HFFc6 (cell line): ENCODE measurements around the gene NR2F6. TPM values are rescaled to one million over a fixed set of nuclear protein-coding genes. Genes with fewer than 3 reads are reported as not detected.
A peak's percentile ranks its signal among the peaks of the same experiment; 100 is the strongest.

Experiments
- DNase-seq: peaks from one replicate; pipeline ENCODE4 v3.0.0-alpha.2; 2018
- H3K27ac Mint-ChIP-seq: 2 replicates; pipeline ENCODE4 v1.8.0; 2020; ENCODE audit warnings: mild to moderate bottlenecking, mixed read lengths
- H3K27me3 Mint-ChIP-seq: 2 replicates; pipeline ENCODE4 v1.8.0; 2021; ENCODE audit warnings: mild to moderate bottlenecking, moderate library complexity, mixed read lengths; ENCODE audit not compliant: insufficient read depth
- H3K36me3 Mint-ChIP-seq: 2 replicates; pipeline ENCODE4 v1.8.0; 2021; ENCODE audit warnings: low read depth, mixed read lengths
- H3K4me1 Mint-ChIP-seq: 2 replicates; pipeline ENCODE4 v1.8.0; 2020; ENCODE audit warnings: low read depth, mixed read lengths
- H3K4me3 Mint-ChIP-seq: 2 replicates; pipeline ENCODE4 v1.8.0; 2020; ENCODE audit warnings: mild to moderate bottlenecking, moderate library complexity, mixed read lengths
- H3K9me3 Mint-ChIP-seq: 2 replicates; pipeline ENCODE4 v1.8.0; 2020; ENCODE audit warnings: mild to moderate bottlenecking, mixed read lengths
- long read RNA-seq: library from polyadenylated mRNA; unstranded; transcript quantifications from one replicate; pipeline ENCODE4 v2.0.0, GENCODE V29; 2019
- total RNA-seq, 6 experiments: library from RNA; stranded (reverse); fragmentation: NEBNext Ultra II Directional; extraction: Animal tissue kit (Norgen Biotek cat#: 25700); gene quantifications; 2 replicates in 1 of 6; 3 replicates in 5 of 6; pipeline ENCODE4 v1.2.3, GENCODE V29; 2021
- TF ChIP-seq, protein P1 (sequence below): fragments of 200-600 bp; sonication (generic); IDR thresholded peaks from 2 replicates; pipeline ENCODE4 v1.5.0; 2021; ENCODE audit warnings: antibody characterized with exemption, mild to moderate bottlenecking

The NR2F6 gene
- 10 to 100 TPM; 46.1 to 61.9 (median 49.3) TPM for total RNA-seq
- long read RNA-seq, partial matches to known transcripts: 43 of 44 reads
- long read RNA-seq, other reads (novel, unspliced or antisense): 0 of 44 reads

- TF ChIP-seq, protein P1, sequence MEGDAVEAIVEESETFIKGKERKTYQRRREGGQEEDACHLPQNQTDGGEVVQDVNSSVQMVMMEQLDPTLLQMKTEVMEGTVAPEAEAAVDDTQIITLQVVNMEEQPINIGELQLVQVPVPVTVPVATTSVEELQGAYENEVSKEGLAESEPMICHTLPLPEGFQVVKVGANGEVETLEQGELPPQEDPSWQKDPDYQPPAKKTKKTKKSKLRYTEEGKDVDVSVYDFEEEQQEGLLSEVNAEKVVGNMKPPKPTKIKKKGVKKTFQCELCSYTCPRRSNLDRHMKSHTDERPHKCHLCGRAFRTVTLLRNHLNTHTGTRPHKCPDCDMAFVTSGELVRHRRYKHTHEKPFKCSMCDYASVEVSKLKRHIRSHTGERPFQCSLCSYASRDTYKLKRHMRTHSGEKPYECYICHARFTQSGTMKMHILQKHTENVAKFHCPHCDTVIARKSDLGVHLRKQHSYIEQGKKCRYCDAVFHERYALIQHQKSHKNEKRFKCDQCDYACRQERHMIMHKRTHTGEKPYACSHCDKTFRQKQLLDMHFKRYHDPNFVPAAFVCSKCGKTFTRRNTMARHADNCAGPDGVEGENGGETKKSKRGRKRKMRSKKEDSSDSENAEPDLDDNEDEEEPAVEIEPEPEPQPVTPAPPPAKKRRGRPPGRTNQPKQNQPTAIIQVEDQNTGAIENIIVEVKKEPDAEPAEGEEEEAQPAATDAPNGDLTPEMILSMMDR: no peak
- Mint-ChIP-seq H3K27ac (peak within 1 kb of the TSS; percentile 83), H3K36me3 (0 out of 2 replicates have a peak, but pooled peaks cover 9% of the 10 kb centered on the region), H3K4me1 (peaks cover 52% of the 10 kb centered on the region), H3K9me3 (no peaks in the 10 kb centered on the region), H3K27me3 (peaks cover 5% of the 10 kb centered on the region), H3K4me3 (peak within 1 kb of the TSS; percentile 95)
- no peak for DNase-seq
Observed at GRCh38 chr19:17245535-17245984, at the start of gene NR2F6. TSS of gene NR2F6 (minus strand) at chr19:17245919. CDS start at chr19:17245220, 699 bp downstream.

DNA sequence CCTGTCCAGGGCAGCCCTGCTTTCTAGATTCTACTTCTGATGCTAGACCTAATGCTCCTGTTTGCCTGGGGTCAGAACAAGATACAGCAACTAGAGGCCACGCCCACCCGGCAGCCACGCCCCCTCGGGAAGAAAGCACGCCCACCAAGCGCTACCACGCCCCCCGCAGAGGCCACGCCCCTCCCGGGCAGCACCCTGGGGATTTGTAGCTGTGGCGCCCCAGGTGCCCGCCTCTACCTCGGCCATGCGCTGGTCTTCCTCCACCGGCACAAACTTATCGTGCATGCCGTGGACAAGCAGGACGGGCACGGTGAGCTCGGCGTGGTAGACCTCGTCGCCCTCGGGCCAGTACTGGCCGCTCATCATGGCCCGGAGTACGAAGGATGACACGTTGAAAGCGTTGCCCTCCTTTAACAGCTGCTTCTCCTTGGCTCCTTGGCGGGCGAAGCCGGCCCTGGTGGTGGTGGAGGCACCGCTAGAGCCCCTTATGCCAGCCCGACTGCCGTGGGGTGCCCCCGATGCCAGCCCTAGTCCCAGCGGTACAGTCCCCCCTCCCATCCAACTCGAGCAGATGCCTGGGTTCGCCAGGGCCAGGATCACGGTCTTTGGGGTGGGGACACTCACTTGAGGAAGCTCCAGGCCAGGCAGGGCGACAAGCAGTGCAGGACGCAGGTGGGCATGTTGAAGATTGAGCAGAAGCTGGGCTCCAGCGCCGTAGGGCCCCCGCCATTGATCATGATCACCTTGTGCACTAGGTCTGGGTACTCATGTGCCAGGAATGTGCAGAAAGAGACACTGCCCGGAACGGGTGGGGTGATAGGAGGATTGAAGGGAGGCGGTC is 48.6 kb upstream of the NR2F6 start:
- no peak for DNase-seq
- Mint-ChIP-seq H3K9me3 (no peaks in the 10 kb centered on the region), H3K36me3 (peaks cover 5% of the 10 kb centered on the region; the same call in 1 of the 2 replicates), H3K4me3 (no peak overlapping the region), H3K27ac (no peak overlapping the region), H3K4me1 (peaks cover 15% of the 10 kb centered on the region), H3K27me3 (no peaks in the 10 kb centered on the region)
- TF ChIP-seq, protein P1: no peak

DNA sequence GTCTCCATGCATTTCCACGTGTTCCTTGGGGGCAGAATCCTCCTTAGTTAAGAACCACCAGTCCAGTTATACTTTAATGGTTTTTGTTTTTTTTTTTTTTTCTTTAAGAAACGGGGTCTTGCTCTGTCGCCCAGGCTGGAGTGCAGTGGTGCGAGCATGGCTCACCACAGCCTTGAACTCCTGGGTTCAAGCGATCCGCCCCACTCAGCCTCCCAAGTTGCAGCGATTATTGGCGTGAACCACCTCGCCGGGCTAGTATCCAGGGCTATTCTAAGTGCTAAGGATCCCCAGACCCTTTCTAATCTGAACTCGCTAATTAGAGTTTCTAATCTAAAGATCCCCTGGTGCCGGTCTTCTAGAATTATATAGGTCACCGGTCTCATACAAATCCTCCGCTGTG is 47.9 kb upstream of the NR2F6 start:
- Mint-ChIP-seq H3K36me3 (peaks cover 5% of the 10 kb centered on the region; the same call in 1 of the 2 replicates), H3K9me3 (no peaks in the 10 kb centered on the region), H3K4me3 (no peak overlapping the region), H3K4me1 (peaks cover 15% of the 10 kb centered on the region), H3K27ac (no peak overlapping the region), H3K27me3 (no peaks in the 10 kb centered on the region)
- TF ChIP-seq, protein P1: no peak
- DNase-seq: no peak

DNA sequence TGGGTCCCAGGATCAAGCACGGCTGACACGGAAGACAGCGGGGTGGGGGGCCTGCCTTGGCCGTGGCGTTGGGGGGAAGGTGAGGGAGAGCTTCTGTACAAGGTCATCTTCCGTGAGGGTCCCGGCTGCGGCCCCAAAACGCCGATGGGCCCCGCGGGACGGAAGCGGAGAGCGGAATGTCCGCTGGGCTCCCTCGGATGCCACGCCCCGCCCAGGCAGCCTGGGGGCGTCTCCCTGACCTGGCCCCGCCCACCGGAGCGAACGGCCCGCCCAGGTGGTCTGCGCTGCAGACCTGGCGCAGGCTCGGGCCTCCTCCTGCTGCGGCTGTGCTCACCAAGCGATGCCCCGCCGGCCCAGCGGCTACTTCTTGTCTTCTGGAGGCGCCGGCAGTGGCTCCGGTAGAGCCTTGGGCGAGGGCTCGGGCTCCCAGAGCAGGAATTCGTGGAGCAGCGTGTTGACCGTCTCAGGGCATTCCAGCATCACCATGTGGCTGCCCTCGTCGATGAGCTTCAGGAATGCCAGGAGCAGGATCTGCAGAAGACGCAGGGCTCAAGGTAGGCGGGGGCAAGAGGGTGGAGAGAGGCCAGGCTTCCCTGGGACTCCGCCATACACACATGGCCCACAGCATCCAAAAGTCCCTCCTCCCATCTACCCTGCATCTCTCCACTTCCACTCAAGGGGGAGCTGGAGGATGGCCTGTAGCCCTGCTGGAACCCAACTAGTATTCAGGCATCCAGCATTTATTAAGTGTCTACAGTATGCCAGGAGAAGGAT is 46.8 kb upstream of the NR2F6 start:
- Mint-ChIP-seq H3K9me3 (no peaks in the 10 kb centered on the region), H3K36me3 (no peaks in the 10 kb centered on the region), H3K27me3 (no peaks in the 10 kb centered on the region), H3K4me3 (peak overlapping the region; percentile 88), H3K4me1 (peaks cover 15% of the 10 kb centered on the region), H3K27ac (peak overlapping the region; percentile 79)
- DNase-seq: peak; percentile 90
- TF ChIP-seq, protein P1: peak; percentile 76

- H3K27me3 Mint-ChIP-seq: no peaks in the 10 kb centered on the region
- DNase-seq: peak; percentile 77
- no peaks in the 10 kb centered on the region for H3K36me3 Mint-ChIP-seq
- H3K4me3 Mint-ChIP-seq: no peak overlapping the region
- no peaks in the 10 kb centered on the region for H3K9me3 Mint-ChIP-seq
- TF ChIP-seq, protein P1: peak; percentile 47
- H3K27ac Mint-ChIP-seq: no peak overlapping the region
- 0 out of 2 replicates have a peak, but pooled peaks cover 4% of the 10 kb centered on the region for H3K4me1 Mint-ChIP-seq
Observed at GRCh38 chr19:17289489-17289888, 43.8 kb upstream of the NR2F6 start.
